Measurements from ENCODE around the gene HP1BP3. TPM values are rescaled to one million over a fixed set of nuclear protein-coding genes. Genes with fewer than 3 reads are reported as not detected.
A peak's percentile ranks its signal among the peaks of the same experiment; 100 is the strongest.

HP1BP3 gene
- total RNA-seq, 1 donor from 2014 or later: 269 TPM

DNA sequence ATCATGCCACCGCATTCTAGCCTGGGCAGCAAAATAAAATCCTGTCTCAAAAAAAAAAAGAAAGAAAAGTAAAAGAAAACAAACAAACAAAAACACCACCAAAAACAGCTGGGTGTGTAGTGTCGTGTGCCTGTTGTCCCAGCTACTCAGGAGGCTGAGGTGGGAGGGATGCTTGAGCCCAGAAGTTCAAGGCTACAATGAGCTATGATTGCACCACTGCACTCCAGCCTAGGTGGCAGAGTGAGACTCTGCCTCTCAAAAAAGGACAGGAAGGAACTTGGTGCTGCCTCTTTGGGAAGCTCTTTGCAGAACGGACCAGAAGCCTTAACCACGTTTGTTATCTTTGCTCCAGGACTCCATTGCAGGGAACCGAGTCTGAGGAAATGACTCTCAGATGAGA lies 80.3 kb downstream of the HP1BP3 start:
- TF ChIP-seq, protein P1, sequence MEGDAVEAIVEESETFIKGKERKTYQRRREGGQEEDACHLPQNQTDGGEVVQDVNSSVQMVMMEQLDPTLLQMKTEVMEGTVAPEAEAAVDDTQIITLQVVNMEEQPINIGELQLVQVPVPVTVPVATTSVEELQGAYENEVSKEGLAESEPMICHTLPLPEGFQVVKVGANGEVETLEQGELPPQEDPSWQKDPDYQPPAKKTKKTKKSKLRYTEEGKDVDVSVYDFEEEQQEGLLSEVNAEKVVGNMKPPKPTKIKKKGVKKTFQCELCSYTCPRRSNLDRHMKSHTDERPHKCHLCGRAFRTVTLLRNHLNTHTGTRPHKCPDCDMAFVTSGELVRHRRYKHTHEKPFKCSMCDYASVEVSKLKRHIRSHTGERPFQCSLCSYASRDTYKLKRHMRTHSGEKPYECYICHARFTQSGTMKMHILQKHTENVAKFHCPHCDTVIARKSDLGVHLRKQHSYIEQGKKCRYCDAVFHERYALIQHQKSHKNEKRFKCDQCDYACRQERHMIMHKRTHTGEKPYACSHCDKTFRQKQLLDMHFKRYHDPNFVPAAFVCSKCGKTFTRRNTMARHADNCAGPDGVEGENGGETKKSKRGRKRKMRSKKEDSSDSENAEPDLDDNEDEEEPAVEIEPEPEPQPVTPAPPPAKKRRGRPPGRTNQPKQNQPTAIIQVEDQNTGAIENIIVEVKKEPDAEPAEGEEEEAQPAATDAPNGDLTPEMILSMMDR (IDR thresholded peaks at IDR 0.05; ENCODE audit: unreplicated experiment): no peak
- Mint-ChIP-seq H3K4me3 (no peak overlapping the region), H3K4me1 (no peaks in the 10 kb centered on the region), H3K36me3 (no peaks in the 10 kb centered on the region), H3K27ac (no peak overlapping the region), H3K27me3 (ENCODE audit: low read depth) (no peaks in the 10 kb centered on the region), H3K9me3 (no peaks in the 10 kb centered on the region)
- no peak for DNase-seq (ENCODE audit: low spot score in 2 of 2, unreplicated experiment in 2 of 2)

DNA sequence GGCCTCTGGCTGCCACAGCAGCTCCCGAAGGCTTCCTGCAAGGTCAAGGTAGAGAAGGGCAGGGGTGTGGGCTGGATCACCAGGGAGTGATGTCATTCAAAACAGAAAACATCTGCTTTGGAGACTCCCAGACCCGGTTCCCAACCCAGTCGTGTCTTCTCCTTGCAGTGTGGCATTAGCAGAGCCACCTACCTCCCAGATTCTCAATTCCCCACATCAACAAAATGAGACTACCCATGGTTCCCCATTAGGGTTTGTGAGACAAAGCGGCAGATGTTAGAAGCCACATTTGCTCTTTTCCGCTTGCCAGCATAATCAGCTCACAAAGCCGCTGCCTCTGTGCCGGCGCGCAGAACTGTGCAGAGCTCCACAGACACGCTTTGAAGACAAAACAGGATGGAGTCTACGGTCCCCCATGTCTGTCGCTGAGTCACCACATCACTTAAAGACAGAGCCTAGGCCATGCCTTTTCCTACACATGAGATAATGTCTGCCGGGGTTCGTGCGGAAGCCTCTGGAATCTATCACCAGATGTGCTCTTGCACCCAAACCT lies 81.8 kb downstream of the HP1BP3 start:
- H3K27me3 Mint-ChIP-seq (ENCODE audit: low read depth): no peaks in the 10 kb centered on the region
- H3K27ac Mint-ChIP-seq: no peak overlapping the region
- H3K9me3 Mint-ChIP-seq: no peaks in the 10 kb centered on the region
- H3K4me3 Mint-ChIP-seq: no peak overlapping the region
- H3K4me1 Mint-ChIP-seq: no peaks in the 10 kb centered on the region
- H3K36me3 Mint-ChIP-seq: no peaks in the 10 kb centered on the region
- TF ChIP-seq, protein P1 (IDR thresholded peaks at IDR 0.05; ENCODE audit: unreplicated experiment): no peak
- no peak for DNase-seq (ENCODE audit: low spot score in 2 of 2, unreplicated experiment in 2 of 2)

DNA sequence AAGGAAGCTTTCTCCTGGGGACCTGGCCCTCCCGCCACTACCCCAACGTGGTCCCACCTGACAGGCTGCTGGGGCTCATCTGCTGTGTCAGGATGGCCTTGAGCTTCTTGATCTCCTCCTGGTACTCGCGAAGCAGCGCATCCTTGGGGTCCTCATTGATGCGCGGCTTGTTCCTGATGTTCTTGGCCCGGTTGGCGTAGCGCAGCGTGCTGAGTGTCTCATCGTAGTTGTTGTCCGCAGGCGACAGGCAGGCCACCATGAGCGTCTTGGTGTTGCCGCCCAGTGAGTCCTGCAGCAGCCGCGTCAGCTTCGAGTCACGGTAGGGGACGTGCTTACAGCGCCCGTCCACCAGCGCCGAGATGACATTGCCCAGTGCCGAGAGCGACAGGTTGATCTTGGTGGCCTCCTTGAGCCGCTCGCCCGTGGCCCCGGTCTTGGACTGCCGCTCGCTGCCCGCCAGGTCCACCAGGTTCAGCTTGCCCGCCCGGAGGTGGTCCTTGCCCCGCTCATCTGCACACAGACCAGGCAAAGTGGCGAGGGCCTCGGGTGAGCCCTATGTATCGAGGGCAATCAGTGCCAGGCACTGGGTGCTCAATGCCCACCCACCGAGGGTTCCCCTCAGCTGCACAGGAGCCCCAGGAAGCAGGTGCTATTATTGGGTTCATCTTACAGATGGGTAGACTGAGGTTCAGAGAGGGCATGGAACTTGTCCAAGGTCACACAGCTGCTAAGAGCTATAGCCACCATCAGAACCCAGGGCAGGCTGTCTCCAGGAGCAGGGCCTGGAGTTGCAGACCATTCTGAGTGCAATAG lies 82.5 kb downstream of the HP1BP3 start:
- Mint-ChIP-seq H3K4me3 (no peak overlapping the region), H3K27ac (no peak overlapping the region), H3K27me3 (ENCODE audit: low read depth) (no peaks in the 10 kb centered on the region), H3K9me3 (no peaks in the 10 kb centered on the region), H3K36me3 (no peaks in the 10 kb centered on the region), H3K4me1 (peaks cover 2% of the 10 kb centered on the region)
- TF ChIP-seq, protein P1 (IDR thresholded peaks at IDR 0.05; ENCODE audit: unreplicated experiment): no peak
- no peak for DNase-seq (ENCODE audit: low spot score in 2 of 2, unreplicated experiment in 2 of 2)

DNA sequence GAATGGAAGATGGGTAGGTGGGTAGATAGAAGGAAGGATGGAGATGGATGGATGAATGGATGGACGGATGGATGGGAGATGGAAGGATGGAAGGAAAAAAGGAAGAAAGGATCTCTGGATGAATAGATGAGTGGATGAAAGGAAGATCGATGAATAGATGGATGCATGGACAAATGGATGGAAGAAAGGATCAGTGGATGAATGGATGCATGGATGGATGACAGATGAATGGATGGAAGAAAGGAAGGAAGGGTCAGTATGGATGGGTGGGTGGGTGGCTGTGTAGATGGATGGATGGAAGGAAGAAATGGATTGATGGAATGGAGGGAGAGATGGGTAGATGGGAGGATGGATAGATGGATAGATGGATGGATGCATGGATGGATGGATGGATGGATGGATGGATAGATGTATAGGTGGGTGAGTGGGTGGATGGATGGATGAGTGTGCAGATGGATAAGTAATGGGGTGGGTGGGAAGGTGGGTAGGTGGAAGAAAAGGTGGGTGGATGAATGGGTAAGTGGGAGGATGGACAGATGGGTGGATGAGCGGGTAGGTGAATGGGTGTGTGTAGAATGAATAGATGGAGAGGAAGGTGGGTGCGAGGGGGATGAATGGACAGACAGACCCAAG lies 83.9 kb downstream of the HP1BP3 start:
- Mint-ChIP-seq H3K4me1 (peaks cover 7% of the 10 kb centered on the region), H3K36me3 (no peaks in the 10 kb centered on the region), H3K4me3 (no peak overlapping the region), H3K9me3 (no peaks in the 10 kb centered on the region), H3K27me3 (ENCODE audit: low read depth) (no peaks in the 10 kb centered on the region), H3K27ac (no peak overlapping the region)
- no peak for DNase-seq (ENCODE audit: low spot score in 2 of 2, unreplicated experiment in 2 of 2)
- TF ChIP-seq, protein P1 (IDR thresholded peaks at IDR 0.05; ENCODE audit: unreplicated experiment): no peak

DNA sequence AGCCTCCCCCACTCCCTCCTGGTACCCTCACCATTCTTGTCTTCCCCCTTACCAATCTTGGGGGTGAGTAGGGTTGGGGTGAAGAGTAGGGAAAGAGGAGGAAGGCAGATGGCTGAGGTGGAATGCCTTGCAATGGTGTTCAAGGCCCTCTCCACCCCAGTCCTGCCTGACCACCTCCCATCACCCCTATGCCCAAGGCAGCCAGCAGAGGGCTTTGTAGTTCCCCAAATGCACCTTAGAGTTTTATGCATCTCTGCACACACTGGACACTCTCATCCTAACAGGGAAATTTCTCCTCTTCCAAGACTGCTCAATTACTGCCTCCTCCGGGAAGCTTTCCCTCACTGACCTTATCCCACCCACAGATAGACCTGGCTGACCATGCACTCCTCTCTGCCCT lies 84.7 kb downstream of the HP1BP3 start:
- TF ChIP-seq, protein P1 (IDR thresholded peaks at IDR 0.05; ENCODE audit: unreplicated experiment): peak; percentile 2
- H3K9me3 Mint-ChIP-seq: no peaks in the 10 kb centered on the region
- no peak overlapping the region for H3K27ac Mint-ChIP-seq
- no peak overlapping the region for H3K4me3 Mint-ChIP-seq
- no peaks in the 10 kb centered on the region for H3K27me3 Mint-ChIP-seq (ENCODE audit: low read depth)
- H3K4me1 Mint-ChIP-seq: peaks cover 7% of the 10 kb centered on the region
- H3K36me3 Mint-ChIP-seq: no peaks in the 10 kb centered on the region
- no peak for DNase-seq (ENCODE audit: low spot score in 2 of 2, unreplicated experiment in 2 of 2)
